Loucy (cell line): ENCODE results near the gene ZKSCAN3.

Source experiments
- CTCF ChIP-seq: fragments of 200-600 bp; sonication (generic); conservative IDR thresholded peaks from 2 replicates; pipeline ENCODE4 v1.5.1; 2014; ENCODE audit warnings: mild to moderate bottlenecking, antibody characterized with exemption, low read length
- EZH2phosphoT487 ChIP-seq: fragments of 200-600 bp; IDR thresholded peaks from 2 replicates; pipeline ENCODE4 v1.6.1; 2018; ENCODE audit warnings: antibody characterized with exemption, mild to moderate bottlenecking, moderate library complexity, borderline replicate concordance

- TF ChIP-seq CTCF (no peak), EZH2phosphoT487 (no peak)
Observed at GRCh38 chr6:28311139-28311823, 38.5 kb upstream of the ZKSCAN3 start.
